Measurements from ENCODE around the gene OR52D1.

DNA sequence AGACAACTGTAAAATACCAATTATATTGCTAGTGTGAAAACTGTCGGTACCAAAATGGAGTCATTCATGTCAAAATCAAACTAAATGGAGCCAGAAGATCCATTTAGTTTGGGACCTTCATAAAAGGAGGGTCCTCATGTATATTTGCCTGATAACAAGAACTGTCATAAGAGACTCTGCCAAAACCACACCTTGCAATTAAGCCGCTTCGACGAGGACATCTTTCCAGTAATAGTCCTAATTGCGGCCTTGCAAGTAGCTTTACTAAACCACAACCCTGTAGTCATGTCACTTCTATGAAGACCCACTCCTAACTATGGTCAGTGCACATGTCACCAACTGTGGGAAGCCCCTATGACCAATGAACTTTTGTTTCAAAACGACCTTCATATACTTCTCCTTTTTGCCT lies 11.9 kb downstream of the OR52D1 start:
- TF ChIP-seq, protein P1, sequence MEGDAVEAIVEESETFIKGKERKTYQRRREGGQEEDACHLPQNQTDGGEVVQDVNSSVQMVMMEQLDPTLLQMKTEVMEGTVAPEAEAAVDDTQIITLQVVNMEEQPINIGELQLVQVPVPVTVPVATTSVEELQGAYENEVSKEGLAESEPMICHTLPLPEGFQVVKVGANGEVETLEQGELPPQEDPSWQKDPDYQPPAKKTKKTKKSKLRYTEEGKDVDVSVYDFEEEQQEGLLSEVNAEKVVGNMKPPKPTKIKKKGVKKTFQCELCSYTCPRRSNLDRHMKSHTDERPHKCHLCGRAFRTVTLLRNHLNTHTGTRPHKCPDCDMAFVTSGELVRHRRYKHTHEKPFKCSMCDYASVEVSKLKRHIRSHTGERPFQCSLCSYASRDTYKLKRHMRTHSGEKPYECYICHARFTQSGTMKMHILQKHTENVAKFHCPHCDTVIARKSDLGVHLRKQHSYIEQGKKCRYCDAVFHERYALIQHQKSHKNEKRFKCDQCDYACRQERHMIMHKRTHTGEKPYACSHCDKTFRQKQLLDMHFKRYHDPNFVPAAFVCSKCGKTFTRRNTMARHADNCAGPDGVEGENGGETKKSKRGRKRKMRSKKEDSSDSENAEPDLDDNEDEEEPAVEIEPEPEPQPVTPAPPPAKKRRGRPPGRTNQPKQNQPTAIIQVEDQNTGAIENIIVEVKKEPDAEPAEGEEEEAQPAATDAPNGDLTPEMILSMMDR (conservative IDR thresholded peaks at IDR 0.05): no peak
- no peak for TF ChIP-seq ZFX (IDR thresholded peaks at IDR 0.05)

Data from C4-2B (cell line).